Mucosa of descending colon (tissue), 3 donors: Measurements from ENCODE around the gene PRELID3B. TPM values are rescaled to one million over a fixed set of nuclear protein-coding genes. Genes with fewer than 3 reads are reported as not detected.

Experiments
- ATAC-seq: fragments of 200-7000 bp; cut with Tn5 transposase; one replicate; pipeline ENCODE4 v1.9.1; 2020; ENCODE audit warnings: mild to moderate bottlenecking, moderate library complexity
- DNase-seq, 3 donors: peaks; one replicate each; pipeline ENCODE4 v3.0.0-alpha.2; 2020
- H3K36me3 ChIP-seq: fragments of 200-600 bp; one replicate; pipeline ENCODE4 v1.8.0; 2021; ENCODE audit warnings: low read depth, mild to moderate bottlenecking
- H3K4me1 ChIP-seq: fragments of 200-600 bp; one replicate; pipeline ENCODE4 v1.8.0; 2021; ENCODE audit warnings: low read depth, mild to moderate bottlenecking
- H3K4me3 ChIP-seq: fragments of 200-600 bp; one replicate; pipeline ENCODE4 v1.8.0; 2021; ENCODE audit warnings: mild to moderate bottlenecking
- H3K9me3 ChIP-seq: fragments of 200-600 bp; one replicate; pipeline ENCODE4 v1.8.0; 2021; ENCODE audit warnings: mild to moderate bottlenecking
- CTCF ChIP-seq: fragments of 200-600 bp; IDR thresholded peaks from one replicate; pipeline ENCODE4 v1.8.0; 2022; ENCODE audit warnings: antibody characterized with exemption, mild to moderate bottlenecking
- intact Hi-C, 2 donors: fragments of 100-400 bp; cut with DNase I in 1 of 2; cut with micrococcal nuclease in 1 of 2; formaldehyde crosslinking; loops; one replicate each; pipeline versions ENCODE4 v1.11.0 to v1.11.1; 2022; cut with DNase I, micrococcal nuclease
- long read RNA-seq, 2 donors: library from polyadenylated mRNA; unstranded; transcript quantifications; one replicate each; pipeline ENCODE4 v2.0.0, GENCODE V29; 2019 to 2021
- total RNA-seq, 3 donors: library from RNA; stranded (reverse); fragmentation: NEBNext Ultra II Directional in 2 of 3; extraction: Animal tissue kit (Norgen Biotek cat#: 25700) in 2 of 3; gene quantifications; one replicate each; pipeline versions ENCODE4 v1.2.1 to v1.2.4, GENCODE V29; 2021 to 2023
- donor health status: DM: no; HTN: no; CAD: no; lungs with moderate emphysema.
- donor health status: DM: no; HTN: no; CAD: no.
- donor health status: DM: no; HTN: yes; CAD: no.

The PRELID3B gene
- total RNA-seq, result 100 to 1,000 TPM in 2 of 3 donors, 10 to 100 TPM in 1; 82.3 to 142 (median 121) TPM
- long read RNA-seq, donor 1, transcript PRELID3B-201 (6 exons, 2,626 nt), result major isoform, 139 of 158 reads
- long read RNA-seq, donor 1, transcript PRELID3B-202 (5 exons, 943 nt), result minor isoform, 8 of 158 reads
- long read RNA-seq, donor 1, partial matches to known transcripts, result 0 of 158 reads
- long read RNA-seq, donor 1, other reads (novel, unspliced or antisense), result 9 of 158 reads
- long read RNA-seq, donor 2, transcript PRELID3B-202 (5 exons, 943 nt), result minor isoform, 13 of 158 reads
- long read RNA-seq, donor 2, transcript PRELID3B-201 (6 exons, 2,626 nt), result major isoform, 116 of 158 reads
- long read RNA-seq, donor 2, partial matches to known transcripts, result 1 of 158 reads
- long read RNA-seq, donor 2, other reads (novel, unspliced or antisense), result 24 of 158 reads

DNA sequence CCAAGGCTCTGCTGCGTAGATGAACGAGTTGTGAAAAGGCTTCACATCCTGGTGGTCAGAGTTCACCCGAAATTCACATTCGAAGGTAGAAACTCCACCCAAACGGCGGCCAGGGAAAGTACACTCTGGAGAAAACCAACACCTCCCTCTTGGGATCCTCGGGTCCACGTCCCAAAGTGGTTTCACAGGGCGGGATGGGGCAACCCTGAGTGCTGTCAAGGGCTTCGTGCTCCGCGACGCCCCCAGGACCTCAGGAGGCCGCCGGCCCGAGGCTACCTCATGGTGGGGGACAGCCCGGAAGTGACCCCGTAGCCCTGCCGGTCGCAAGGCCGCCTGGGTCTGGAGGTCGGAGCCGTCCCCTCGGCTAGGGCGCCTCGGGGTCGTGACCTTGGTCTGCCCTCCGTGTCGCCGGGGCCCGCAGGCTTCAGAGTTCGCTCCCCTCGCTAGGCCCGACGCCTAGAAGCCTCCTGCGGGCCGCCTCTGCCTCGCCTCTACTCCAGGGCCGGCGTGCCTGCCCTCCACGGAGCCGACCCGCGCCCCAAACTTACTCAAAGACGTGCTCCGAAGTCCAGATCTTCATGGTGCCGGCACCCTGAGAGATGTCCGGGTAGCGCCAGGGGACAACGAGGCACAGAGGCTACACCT lies at the start of gene PRELID3B:
Gene PRELID3B (minus strand): TSS at position 636 of the 645 bp plus-strand sequence. CDS start 56 bp downstream, at position 580.
- ATAC-seq, result peak; percentile 55
- no peak for TF ChIP-seq CTCF
- no peaks in the 10 kb centered on the region for H3K36me3 ChIP-seq
- intact Hi-C loops, result no loop called here
- DNase-seq, result peak in 2 of 3 donors; percentile 65 to 76
- H3K9me3 ChIP-seq, result no peaks in the 10 kb centered on the region
- peak within 1 kb of the TSS; percentile 58 for H3K4me3 ChIP-seq
- H3K4me1 ChIP-seq, result peaks cover 30% of the 10 kb centered on the region

GRCh38 chr20:59087829-59088433 lies 45.3 kb upstream of the PRELID3B start:
- no peaks in the 10 kb centered on the region for H3K4me1 ChIP-seq
- peak; percentile 92 for ATAC-seq
- no peaks in the 10 kb centered on the region for H3K36me3 ChIP-seq
- H3K9me3 ChIP-seq, result no peaks in the 10 kb centered on the region
- TF ChIP-seq CTCF, result peak; percentile 83
- no peak overlapping the region for H3K4me3 ChIP-seq
- intact Hi-C loops, result loop anchor here (2.0 to 10.0 kb wide), 3 partner anchors 119 to 367 kb away; no protein-coding TSS in a partner anchor
- DNase-seq, result peak; percentile 73 to 96 (median 89)

DNA sequence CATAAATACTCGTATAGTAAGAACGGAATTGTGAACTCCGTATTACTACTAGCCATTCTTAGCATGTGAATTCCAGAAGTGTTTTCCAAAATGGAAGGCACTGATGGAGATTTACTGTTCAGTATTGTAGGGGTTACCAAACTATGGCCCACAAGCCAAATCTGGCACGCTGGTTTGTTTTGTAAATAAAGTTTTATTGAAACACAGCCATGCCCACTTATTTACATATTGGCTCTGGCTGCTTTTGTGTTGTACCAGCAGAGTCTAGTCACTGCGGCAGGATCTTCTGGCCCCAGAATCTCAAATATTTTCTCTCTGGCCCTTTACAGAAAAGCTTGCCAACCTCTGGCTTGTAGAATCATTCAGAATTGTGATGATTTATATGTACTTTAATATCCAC lies 44.3 kb upstream of the PRELID3B start:
- TF ChIP-seq CTCF, result no peak
- H3K4me3 ChIP-seq, result no peak overlapping the region
- H3K4me1 ChIP-seq, result no peaks in the 10 kb centered on the region
- DNase-seq (no peak), ATAC-seq (no peak)
- no peaks in the 10 kb centered on the region for H3K9me3 ChIP-seq
- intact Hi-C loops, result loop anchor here (2.0 to 10.0 kb wide), 3 partner anchors 120 to 368 kb away; no protein-coding TSS in a partner anchor
- no peaks in the 10 kb centered on the region for H3K36me3 ChIP-seq

GRCh38 chr20:59084041-59084850 lies 41.7 kb upstream of the PRELID3B start:
- Histone ChIP-seq H3K4me3 (no peak overlapping the region), H3K4me1 (no peaks in the 10 kb centered on the region), H3K9me3 (no peaks in the 10 kb centered on the region), H3K36me3 (no peaks in the 10 kb centered on the region)
- intact Hi-C loops, result loop anchor here in 1 of 2 donors (10.0 kb wide), 1 partner anchor 371 kb away; no protein-coding TSS in a partner anchor
- no peak for ATAC-seq
- no peak for DNase-seq
- no peak for TF ChIP-seq CTCF

- H3K36me3 ChIP-seq, result no peaks in the 10 kb centered on the region
- no peak overlapping the region for H3K4me3 ChIP-seq
- no peaks in the 10 kb centered on the region for H3K9me3 ChIP-seq
- no peak for DNase-seq
- ATAC-seq, result peak; percentile 16
- intact Hi-C loops, result loop anchor here in 1 of 2 donors (10.0 kb wide), 1 partner anchor 372 kb away; no protein-coding TSS in a partner anchor
- H3K4me1 ChIP-seq, result no peaks in the 10 kb centered on the region
- no peak for TF ChIP-seq CTCF
Measured at GRCh38 chr20:59082981-59083380, 40.4 kb upstream of the PRELID3B start.
